ENCODE measurements around the gene PROM2. TPM values are rescaled to one million over a fixed set of nuclear protein-coding genes. Genes with fewer than 3 reads are reported as not detected.

PROM2 gene
- total RNA-seq, 1 experiment from 2014 or later = 3.1 TPM

DNA sequence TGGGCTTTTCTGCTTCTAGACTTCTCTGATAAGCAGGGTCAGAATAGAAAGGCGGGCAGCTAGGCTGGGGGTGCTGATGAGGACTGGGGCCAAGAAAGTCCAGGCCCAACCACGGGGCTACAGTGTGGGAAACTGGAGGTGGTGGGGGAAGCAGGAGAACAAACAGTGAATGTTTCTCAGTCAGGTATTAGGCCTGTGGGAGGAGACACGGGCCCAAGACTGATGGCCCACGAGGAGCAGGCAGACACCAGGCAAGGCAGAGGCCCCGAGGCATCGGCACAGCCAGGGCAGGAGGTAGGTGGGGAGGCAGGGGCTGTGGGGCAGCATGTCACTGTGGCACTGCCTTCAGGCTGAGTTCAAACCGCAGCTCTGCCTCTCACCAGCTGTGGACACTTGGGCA, 63.6 kb downstream of the PROM2 start:
- Histone ChIP-seq H4K8ac (replicated peaks; ENCODE audit: insufficient read length, low read depth, low read length) (no peak overlapping the region), H2BK12ac (ENCODE audit: insufficient read length, low read depth, low read length) (no peak overlapping the region), H3K23me2 (ENCODE audit: insufficient read length, low read depth, low read length, poor library complexity, severe bottlenecking) (no peaks in the 10 kb centered on the region), H3K9me3 (ENCODE audit: control insufficient read depth, low read depth, low read length) (no peaks in the 10 kb centered on the region), H3K79me1 (ENCODE audit: insufficient read depth, low read depth, low read length, poor library complexity, severe bottlenecking) (no peaks in the 10 kb centered on the region), H4K91ac (ENCODE audit: insufficient read length, low read depth, low read length) (no peak overlapping the region), H3K27ac (ENCODE audit: insufficient read length, low read depth, low read length) (no peak overlapping the region), H2BK120ac (ENCODE audit: low read depth, low read length, poor library complexity, severe bottlenecking) (no peak overlapping the region), H3K4me2 (ENCODE audit: insufficient read depth, insufficient read length, low read length) (no peak overlapping the region), H3K27me3 (ENCODE audit: insufficient read depth, low read length) (peaks cover 2% of the 10 kb centered on the region; the same call in 1 of the 2 replicates), H3K4me1 (ENCODE audit: insufficient read depth, low read length) (no peaks in the 10 kb centered on the region), H2BK15ac (ENCODE audit: low read depth, low read length) (no peak overlapping the region), H2AK5ac (ENCODE audit: insufficient read length, low read length) (no peak overlapping the region), H4K20me1 (ENCODE audit: control insufficient read depth, insufficient read depth, insufficient read length) (no peaks in the 10 kb centered on the region), H2BK5ac (ENCODE audit: insufficient read length, low read length) (no peak overlapping the region), H3K23ac (ENCODE audit: insufficient read length, low read depth, low read length) (no peak overlapping the region), H3K14ac (ENCODE audit: insufficient read depth, low read length) (no peak overlapping the region; the same call in 1 of the 2 replicates), H3K56ac (ENCODE audit: insufficient read length, low read depth, low read length) (no peak overlapping the region), H3K79me2 (ENCODE audit: insufficient read depth, low read length) (no peaks in the 10 kb centered on the region), H3T11ph (ENCODE audit: low read length) (no peak overlapping the region), H3K18ac (ENCODE audit: insufficient read length, low read depth, low read length) (no peak overlapping the region), H4K5ac (ENCODE audit: insufficient read length, low read depth, low read length) (no peak overlapping the region), H2BK20ac (ENCODE audit: low read depth, low read length, poor library complexity, severe bottlenecking) (no peak overlapping the region), H3K9ac (ENCODE audit: extremely low read depth, insufficient read length, low read length) (no peak overlapping the region), H2AFZ (ENCODE audit: low read length) (no peak overlapping the region), H3K4ac (ENCODE audit: low read depth, low read length) (no peak overlapping the region)
- no CpG with 5 or more reads among the region's 7 CpGs for WGBS (ENCODE audit: extremely low coverage, insufficient read length, low lambda C conversion rate)
- TF ChIP-seq, protein P1, sequence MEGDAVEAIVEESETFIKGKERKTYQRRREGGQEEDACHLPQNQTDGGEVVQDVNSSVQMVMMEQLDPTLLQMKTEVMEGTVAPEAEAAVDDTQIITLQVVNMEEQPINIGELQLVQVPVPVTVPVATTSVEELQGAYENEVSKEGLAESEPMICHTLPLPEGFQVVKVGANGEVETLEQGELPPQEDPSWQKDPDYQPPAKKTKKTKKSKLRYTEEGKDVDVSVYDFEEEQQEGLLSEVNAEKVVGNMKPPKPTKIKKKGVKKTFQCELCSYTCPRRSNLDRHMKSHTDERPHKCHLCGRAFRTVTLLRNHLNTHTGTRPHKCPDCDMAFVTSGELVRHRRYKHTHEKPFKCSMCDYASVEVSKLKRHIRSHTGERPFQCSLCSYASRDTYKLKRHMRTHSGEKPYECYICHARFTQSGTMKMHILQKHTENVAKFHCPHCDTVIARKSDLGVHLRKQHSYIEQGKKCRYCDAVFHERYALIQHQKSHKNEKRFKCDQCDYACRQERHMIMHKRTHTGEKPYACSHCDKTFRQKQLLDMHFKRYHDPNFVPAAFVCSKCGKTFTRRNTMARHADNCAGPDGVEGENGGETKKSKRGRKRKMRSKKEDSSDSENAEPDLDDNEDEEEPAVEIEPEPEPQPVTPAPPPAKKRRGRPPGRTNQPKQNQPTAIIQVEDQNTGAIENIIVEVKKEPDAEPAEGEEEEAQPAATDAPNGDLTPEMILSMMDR (conservative IDR thresholded peaks at IDR 0.05) = no peak
- peaks cover 56% of the 10 kb centered on the region for H3K27me3 Mint-ChIP-seq (ENCODE audit: low read depth)
- no peaks in the 10 kb centered on the region for H3K9me3 Mint-ChIP-seq
- DNase-seq = no peak
- no peak overlapping the region for H3K4me3 Mint-ChIP-seq
- no peak overlapping the region for H3K27ac Mint-ChIP-seq
- H3K4me1 Mint-ChIP-seq = no peaks in the 10 kb centered on the region
- H3K36me3 Mint-ChIP-seq (ENCODE audit: insufficient read depth in 1 of 3, low read depth in 3 of 3) = no peaks in the 10 kb centered on the region

Other genes starting within 250 kb of the PROM2 start
- not detected in 2 replicates for gene MAL, start 248.7 kb upstream of the PROM2 start, total RNA-seq (2021)
- gene MRPS5, start 152.6 kb upstream of the PROM2 start, total RNA-seq (2021) = 50.9 and 51.4 TPM in 2 replicates
- gene ZNF514, start 114.6 kb upstream of the PROM2 start, total RNA-seq (2021) = 11.9 and 12.9 TPM in 2 replicates
- 2.2 and 2.7 TPM in 2 replicates for gene ZNF2, start 108.6 kb upstream of the PROM2 start, total RNA-seq (2021)
- 13.2 and 13.3 TPM in 2 replicates for gene ZNF892, start 66.9 kb upstream of the PROM2 start, total RNA-seq (2021)
- gene KCNIP3, start 22.9 kb downstream of the PROM2 start, total RNA-seq (2021) = 1.5 TPM in 2 replicates
- 36.9 and 39.8 TPM in 2 replicates for gene FAHD2A, start 128.3 kb downstream of the PROM2 start, total RNA-seq (2021)
- gene TRIM43B, start 210.3 kb downstream of the PROM2 start, total RNA-seq (2021) = not detected in 2 replicates